MV-4-11 (cell line): ENCODE results near the gene PLAAT2.
"Not testable (repeated sequence)": the region's sequence is repeated elsewhere in the genome, so short reads cannot be mapped to it uniquely, and the experiment has no call there.

Experiments used
- DNase-seq: peaks from one replicate; lab custom pipeline; 2025; lab: John Stamatoyannopoulos, UW

The PLAAT2 gene

DNA sequence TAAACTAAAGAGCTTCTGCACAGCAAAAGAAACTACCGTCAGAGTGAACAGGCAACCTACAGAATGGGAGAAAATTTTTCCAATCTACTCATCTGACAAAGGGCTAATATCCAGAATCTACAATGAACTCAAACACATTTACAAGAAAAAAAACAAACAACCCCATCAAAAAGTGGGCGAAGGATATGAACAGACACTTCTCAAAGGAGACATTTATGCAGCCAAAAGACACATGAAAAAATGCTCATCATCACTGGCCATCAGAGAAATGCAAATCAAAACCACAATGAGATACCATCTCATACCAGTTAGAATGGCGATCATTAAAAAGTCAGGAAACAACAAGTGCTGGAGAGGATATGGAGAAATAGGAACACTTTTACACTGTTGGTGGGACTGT is 15.7 kb upstream of the PLAAT2 start:
- not testable (repeated sequence) for DNase-seq

DNA sequence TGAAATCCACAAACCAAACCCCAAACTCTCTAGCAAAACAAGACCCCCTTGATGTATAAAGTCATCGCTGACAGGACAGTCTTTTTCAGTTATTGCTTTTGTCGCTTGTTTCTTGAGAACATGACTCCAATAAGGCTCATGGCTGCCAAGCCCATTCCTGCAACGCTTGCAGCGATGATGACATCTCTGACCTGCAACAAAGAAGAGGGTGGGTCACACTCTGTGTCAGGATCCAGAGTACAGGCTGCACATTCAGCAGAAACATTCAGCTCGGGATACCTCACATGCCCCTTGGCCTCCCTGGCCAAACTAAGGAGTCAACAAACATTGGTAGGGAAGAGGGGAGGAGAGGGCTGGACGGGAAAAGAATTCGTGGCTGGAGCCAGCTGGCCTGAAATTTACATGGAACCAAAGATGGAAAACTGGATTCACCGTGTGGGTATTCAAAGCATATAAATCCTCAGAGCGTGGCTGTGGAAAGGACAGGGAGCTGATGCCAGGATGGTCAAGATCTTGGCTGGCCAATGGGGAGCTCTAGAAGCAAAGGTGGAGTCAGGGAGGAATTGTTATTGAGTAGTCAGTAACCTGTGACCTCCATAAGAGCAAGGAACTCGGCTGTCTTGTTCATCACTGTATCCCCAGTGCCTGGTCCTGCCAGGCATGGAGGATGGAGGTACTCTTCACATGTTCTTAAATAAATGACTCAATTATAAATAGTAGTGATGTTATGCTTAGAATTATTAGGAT is 11.8 kb upstream of the PLAAT2 start:
- no peak for DNase-seq

DNA sequence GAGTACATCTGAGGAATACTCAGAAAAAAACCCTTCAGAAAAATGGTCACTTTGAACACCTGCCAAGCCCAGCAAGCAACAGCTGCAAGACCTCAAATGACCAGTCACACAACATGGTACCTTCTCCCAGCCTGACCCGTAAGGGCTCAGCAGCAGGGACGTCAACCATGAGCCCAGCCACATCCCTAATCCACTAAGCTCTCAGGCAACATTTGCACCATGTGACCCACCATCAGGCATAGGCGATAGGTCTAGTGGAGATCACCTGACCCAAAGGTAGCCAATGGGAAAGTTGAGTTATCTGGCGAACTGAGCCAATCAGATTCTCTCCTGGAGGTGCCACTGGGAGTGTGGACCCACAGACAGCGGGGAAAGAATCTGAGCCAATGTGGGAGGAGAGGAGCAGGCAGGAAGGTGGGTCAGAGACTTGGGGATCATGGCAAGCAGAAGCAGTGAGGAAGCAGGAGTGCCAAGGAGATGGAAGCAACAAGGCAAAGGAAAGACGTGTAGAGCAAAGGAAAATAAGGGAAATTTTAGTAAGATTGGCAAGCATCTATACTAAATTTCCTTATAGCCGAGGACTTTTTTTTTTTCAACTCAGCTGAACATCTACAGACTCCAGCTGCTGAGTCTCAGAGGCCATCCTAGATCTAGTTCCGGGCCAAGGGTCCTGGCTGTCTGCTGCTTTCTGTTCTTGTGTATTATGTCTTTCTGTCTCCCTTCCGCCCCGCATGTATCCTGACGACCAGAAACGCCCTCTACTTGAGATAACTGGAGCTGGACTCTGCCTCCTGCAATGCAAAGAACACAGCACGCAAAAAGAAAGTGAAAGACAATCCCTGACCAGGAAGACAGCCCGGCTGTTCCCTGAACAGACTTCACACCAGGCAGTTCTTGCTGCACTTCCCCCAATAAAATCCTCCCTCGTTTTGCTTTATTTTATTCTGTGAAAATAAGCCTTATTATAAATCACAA is 11.0 kb upstream of the PLAAT2 start:
- peak; percentile 90 for DNase-seq

DNA sequence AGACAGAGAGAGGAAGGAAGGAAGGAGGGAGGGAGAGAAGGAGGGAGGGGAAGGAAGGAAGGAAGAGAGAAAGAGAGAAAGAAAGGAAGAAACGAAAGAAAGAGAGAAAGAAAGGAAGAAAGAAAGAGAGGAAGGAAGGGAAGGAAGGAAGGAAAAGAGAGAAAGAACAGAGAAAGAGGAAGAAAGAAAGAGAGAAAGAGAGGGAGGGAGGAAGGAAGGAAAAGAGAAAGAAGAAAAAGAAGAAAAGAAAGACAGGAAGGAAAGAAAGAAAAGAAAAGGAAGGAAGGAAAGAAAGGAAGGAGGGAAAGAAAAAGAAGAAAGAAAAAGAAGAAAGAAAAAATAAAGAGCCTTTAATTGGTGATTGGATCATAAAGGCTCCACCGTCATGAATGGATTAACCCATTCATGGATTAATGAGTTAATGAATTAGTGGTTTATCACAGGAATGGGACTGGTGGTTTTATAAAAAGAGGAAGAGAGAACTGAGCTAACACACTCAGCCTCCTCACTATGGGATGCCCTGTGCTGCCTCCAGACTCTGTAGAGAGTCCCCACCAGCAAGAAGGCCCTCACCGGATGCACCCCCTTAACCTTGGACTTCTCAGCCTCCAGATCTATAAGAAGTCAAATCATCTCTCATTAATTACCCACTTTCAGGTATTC is 9.0 kb upstream of the PLAAT2 start:
- peak; percentile 57 for DNase-seq

DNA sequence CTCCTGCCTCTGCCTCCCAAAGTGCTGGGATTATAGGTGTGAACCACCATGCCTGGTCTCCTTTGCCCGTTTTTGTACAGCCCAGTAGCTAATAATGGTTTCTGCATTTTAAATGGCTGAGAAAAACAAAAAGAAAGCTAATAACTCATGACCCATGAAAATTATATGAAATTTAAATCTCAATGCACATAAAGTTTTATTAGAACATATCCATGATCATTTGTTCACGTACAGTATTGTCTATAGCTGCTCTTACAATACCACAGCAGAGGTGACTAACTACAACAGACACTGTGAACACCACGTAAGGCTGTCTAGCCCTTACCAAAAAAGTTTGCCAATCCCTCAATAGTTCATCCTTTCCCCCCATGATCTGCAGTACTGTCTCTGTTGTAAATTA is 6.4 kb upstream of the PLAAT2 start:
- no peak for DNase-seq

DNA sequence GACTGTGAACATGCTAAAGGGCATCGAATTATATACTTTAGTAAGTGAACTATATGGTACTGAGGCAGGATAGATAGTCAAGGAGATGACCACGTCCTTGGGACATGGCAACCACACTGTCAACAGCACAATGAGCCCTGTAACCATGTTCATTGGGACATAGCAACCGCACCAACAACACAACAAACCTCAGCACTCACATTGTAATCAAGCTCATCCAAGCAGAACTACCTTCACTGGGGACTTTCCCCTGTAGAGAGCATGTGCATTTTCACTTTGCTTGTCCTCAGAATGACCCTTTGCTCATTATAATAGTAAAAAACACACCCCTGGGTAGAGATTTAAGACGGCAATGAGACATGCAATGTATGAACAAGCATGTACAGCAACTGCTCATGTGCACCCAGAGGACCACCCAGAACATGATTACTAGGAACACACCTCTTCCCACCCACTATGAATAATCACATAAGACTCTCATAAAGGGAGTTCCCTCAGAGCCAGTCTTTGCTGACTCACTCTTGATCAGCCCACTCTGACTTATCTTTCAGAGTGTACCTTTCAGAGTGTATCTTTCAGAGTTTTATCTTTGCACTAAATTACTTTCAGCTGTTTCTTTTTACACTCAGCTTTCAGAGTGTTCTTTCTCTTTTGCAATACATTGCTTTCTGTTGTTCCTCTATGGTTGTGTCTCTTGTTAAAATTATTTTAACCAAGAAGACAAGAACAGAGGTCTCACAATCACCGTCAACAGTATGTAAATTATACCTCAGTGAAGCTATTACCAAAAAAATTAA is 4.1 kb upstream of the PLAAT2 start:
- DNase-seq, result peak; percentile 24

DNA sequence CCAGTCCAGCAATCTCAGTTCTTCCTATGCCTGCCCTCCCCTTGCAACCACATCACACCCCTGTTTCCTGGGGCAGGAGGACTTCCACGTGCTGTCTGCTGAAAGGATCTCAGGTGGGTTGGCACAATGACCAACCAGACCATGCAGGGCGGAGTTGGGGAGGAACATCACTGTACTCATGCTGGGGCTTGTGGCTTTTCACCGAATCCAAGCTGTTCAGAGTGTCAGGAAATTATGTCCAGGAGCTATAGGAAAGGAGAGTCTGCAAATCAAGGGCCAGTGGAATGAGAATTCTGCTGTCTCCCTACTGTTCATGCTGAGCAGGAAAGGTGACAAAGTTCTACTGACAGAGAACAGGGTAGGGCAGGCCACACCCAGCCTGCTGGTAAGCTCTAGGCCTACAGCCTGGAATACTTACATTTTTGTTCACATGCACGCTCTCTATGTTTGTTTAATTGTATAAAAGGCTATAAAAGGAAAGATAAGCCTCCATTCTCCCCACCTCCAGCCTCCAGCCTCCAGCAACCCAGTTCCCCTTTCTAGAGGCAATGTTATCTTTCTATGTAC is 1.7 kb upstream of the PLAAT2 start:
- DNase-seq, result peak; percentile 6

DNA sequence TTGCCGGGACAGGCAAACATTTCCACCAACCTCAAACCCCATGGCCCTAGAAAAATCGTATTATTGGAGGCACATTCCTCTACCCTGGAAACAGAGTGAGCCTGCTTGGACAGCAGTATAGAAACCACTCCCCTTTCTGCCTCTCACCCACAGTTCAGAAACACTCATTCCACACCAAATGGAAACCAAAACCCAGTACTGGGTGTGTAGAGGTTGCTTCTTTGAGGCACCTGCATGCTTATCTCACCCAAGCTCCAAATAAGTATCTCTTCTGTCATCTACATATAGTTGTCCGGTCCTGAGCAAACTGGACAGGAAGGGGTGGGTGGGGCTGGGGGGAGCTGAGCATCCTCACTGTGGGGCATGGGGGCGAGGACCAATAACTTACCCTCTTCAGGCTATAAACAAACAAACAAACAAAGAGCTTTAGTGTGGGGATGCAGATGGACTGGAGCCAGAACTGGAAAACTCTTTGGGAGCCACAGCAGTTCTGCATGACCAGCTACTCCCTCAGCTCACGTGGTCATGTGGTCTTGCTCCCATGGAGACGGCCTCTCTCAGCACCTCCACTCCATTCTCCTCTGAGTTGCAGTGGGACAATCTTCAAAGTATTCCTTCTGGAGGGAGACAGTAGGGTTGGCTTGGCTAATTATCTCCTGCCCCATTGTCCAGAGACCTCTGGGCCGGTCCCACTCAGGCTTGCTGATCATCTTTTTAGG is 1.0 kb upstream of the PLAAT2 start:
- DNase-seq, result no peak

DNA sequence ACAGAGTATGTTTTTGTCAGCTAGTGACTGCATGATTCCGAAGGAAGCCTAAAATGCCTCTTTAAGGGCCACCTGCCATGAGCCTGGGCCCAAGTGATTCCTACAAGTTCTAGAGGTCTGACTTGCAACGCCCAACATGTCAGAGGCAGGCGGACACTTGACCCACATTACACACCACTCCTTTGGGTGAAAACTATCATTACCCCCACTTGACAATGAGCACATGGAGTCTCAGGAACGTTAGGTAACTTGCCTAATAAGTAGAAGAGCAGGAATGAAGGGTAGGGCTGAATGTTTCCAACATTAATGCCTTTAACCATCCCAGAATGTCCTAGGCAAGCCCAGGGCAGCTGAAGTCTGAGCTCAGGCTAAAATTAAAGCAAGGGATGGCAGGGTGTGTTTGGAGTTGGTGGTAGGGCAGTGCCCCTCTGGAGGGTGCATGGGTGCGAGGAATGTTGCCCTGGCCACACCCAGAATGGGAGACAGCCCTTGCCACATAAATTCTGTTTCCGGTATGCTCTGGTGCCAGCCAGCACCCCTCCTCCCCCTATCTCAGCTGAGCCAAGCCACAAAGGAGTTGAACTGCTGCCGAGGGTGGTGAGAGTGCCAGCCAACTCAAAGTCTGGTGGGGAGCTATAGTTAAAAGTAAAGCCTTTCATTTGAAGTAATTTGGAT is 2.5 kb downstream of the PLAAT2 start:
- DNase-seq, result no peak

DNA sequence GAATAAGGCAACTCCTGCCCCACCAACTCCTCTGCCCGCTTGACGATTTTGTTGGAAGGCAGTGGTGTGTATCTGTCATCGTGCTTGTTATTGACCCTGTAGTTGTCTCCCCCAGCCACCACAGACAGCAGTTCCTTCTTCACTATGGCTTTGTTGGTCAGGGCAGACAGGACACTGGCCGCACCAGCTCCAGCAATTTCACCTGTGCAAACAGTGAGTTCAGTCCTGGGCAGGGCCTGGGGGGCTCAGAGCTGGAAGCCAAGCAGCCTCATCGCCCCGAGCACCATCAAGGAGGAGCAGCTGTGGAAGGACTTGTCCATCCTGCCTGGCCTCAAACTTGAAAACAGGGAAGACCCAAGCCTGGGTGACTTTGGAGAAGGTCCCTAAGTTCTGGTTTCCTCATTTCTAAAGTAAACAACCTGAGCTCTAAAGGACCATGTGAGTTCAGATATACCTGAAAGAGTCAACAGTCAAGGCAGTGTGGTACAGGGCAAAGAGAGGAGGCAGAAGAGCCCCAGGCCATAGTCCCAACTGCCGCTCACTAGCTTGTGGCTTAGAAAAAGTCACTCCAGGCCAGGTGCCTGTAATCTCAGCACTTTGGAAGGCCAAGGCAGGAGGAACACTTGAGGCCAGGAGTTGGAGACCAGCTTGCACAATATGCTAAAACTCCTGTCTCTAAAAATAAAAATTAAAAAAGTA is 4.6 kb downstream of the PLAAT2 start:
- DNase-seq, result no peak

DNA sequence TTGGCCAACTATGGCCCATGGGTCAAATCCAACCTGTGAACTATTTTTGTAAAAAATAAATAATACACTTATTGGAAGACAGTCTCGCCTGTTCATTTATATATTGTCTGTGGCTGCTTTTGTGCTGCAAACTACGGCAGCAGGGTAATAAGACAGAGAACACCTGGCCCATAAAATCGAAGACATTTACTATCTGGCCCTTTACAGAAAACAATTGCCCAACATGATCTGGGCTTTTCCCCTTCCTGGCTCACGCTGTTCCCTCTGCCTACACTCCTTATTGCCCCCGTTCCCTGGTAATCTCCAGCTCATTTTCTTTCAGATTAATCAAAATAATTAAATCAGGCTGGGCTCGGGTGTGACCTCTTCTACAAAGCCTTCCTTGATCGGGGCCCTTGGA is 5.6 kb downstream of the PLAAT2 start:
- DNase-seq, result no peak

DNA sequence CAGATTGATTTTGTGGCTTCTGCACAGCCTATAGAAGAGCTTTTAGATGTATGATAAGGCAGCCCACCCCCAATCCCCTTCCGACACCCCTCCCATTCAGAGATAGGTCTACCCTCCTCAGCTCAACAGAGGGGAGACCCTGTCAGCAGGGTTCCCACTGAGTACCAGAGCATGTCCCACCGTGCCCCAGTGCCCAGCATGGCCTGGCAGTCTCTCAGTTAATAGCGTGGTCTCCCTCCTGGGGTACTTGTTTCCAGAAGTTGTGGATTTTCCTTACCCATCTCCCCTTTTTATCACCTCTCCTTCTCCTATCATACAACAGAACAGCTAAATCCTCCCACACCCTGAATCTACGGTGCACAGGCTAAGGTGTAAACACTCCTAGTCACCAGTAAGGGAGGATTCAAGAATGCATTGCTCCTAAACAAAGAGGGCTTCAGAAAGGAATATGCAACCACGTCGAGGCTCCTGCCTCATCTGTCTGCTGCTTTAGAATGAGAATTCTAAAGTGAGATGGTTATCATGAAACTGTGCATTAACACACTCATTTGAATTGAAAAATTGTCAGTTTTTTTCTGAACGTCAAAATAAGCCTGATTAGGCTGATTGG is 6.7 kb downstream of the PLAAT2 start:
- DNase-seq, result no peak

DNA sequence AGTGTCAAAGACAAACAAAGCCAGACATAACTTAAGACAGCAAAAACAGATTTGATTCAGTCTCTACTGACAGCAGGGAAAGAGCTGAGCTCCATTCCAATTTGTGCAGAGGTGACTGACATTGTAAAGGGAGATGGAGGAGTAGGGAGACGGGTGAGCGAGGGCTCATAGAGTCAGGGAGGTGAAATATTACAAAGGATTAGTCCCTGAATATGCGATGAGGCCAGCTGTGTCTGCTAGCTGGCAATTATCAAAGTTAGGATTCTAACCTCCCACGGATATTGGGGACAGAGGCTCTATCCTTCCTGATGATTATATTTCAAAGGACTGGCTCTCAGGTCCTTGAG is 8.3 kb downstream of the PLAAT2 start:
- DNase-seq, result no peak

DNA sequence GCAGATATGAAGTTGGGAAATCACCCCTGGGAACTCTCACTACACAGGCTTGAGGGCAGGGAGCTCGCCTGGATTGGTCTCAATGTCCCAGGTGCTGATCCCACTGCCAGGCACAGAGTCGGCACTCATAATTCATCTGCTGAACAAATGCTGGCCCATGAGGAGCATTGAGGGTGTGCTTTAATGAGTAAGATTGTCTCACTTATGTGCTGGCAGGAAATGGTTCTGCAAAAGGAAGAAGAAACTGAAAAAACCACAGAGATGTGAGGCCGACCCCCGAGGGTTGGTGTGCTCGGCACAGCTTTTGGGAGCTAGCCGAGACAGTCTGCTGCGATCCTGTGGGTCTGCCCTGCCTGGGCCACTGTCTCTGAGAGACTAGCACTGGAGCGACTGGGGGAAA is 9.4 kb downstream of the PLAAT2 start:
- DNase-seq, result peak; percentile 47

DNA sequence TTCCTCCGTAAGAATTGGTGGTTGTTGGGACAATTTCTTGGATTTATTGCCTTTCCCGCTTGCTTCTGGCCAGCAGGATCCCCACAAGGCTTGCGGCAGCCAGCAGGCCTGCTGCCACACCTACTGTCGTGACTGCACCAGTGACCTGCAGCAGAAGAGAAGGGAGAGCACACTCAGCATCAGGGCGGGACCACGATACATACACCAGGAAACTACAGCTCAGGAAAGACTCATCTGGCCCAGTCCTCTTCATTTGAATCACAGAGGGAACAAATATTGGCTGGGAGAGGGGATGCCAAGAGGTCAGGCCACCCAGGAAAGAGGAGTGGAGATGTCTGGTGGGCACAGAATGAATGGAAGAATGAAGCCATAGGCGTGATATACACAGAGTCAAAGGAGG is 10.3 kb downstream of the PLAAT2 start:
- no peak for DNase-seq

DNA sequence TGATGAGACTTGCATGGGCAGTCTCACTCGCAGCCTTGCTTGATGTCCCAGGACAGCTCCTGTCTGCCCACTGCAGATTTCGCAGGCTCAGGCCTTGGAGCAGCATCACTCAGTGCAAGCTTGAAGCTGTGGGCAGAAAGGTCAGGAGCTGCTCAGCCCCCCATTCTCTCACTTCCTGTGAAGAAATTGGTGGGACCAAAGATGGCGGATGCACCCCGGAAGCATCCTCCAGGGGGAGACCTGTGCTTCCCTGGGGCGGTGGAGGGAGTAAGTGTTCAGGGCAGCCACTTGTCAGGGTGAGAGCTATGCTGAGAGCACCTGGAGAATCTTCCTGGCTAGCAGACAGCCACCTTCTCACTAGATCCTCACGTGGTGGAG is 11.3 kb downstream of the PLAAT2 start:
- DNase-seq, result no peak

DNA sequence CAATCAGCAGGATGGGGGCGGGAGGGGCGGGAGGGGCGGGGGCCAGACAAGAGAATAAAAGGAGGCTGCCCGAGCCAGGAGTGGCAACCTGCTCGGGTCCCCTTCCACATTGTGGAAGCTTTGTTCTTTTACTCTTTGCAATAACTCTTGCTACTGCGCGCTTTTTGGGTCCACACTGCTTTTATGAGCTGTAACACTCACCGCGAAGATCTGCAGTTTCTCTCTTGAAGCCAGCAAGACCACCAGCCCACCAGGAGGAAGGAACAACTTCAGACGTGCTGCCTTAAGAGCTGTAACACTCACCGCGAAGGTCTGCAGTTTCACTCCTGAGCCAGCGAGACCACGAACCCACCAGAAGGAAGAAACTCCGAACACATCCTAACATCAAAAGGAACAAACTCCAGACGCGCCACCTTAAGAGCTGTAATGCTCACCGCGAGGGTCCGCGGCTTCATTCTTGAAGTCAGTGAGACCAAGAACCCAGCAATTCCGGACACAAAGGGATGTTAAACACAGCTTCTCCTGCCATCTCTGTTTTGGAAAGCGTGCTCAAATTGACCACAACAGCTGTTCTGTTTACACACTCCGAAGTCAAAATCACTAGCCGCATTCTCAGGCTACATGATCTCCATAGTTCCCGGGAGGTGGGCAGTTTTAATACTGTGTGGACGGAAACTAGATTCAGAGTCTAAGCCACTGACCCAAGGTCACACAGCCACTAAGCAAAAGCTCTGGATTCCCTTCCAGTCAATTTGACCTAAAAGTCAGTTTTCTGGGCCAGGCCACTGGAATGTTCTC is 11.9 kb downstream of the PLAAT2 start:
- DNase-seq, result no peak

DNA sequence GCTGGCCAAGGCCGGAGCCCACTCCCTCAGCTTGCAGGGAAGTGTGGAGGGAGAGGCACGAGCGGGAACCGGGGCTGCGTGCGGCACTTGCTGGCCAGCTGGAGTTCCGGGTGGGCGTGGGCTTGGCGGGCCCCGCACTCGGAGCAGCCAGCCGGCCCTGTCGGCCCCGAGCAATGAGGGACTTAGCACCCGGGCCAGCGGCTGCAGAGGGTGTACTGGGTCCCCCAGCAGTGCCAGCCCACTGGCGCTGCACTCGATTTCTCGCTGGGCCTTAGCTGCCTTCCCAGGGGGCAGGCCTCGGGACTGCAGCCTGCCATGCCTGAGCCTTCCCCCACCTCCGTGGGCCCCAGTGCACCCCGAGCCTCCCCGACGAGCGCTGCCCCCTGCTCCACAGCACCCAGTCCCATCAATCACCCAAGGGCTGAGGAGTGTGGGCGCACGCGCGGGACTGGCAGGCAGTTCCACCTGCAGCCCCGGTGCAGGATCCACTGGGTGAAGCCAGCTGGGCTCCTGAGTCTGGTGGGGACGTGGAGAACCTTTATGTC is 13.0 kb downstream of the PLAAT2 start:
- DNase-seq, result not testable (repeated sequence)
